ENCODE results near the gene SYNGR3. TPM values are rescaled to one million over a fixed set of nuclear protein-coding genes. Genes with fewer than 3 reads are reported as not detected.
"Not testable (repeated sequence)": the region's sequence is repeated elsewhere in the genome, so short reads cannot be mapped to it uniquely, and the experiment has no call there.

SYNGR3 gene
- total RNA-seq, 1 experiment from 2014 or later: 6.6 TPM

DNA sequence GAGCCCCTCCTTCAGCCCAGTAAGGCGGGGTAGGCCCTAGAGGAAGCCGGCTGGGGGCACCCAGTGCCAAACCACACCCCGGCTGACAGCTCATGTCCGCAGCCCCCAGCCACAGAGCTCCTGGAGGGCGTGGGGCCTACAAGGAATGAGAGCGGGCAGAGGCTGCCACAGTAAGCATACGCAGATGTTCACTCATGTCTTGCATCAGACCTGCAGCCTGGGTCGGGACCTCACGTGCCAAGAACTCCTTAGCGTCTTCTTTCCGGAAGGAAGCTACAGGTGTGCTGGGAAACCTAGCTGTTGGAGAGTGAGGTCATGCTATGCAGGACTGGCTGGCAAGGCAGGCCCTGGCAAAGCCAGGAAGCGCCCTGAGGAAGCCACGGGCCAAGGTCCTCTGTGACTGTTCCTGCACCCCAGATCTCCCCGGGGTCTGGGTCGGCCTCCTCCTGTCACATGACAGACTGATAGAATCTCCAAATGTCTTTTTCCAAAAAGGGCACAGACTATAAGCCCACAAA, 18.3 kb downstream of the SYNGR3 start:
- DNase-seq (ENCODE audit: low read depth): peak; percentile 90

DNA sequence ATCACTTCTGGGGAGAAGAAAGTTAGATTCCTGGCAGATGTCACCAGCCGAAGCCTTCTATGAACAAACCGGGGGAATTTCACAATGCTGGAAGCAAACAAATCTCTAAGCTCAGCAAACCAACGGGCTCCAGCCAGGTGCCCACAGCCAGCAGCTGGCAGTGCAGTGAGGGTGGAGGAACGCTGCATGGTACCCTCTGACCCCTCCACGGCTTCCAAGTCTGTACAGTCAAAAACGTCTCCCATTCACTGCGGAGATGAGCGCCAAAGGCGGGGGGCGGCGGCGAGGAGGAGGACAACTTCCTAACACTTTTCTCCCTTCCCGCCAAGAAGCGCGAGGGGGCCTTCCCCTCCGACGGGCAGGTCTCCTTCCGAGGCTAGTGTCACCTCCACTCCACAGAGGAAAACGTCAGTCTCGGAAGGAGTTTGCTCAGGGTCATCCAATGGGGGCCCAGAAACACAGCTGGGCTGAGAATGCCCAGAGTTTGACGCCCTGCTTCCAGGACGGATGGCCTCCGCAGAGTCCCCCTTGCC, 18.9 kb downstream of the SYNGR3 start:
- peak; percentile 18 for DNase-seq (ENCODE audit: low read depth)

- DNase-seq (ENCODE audit: low read depth): no peak
Observed at GRCh38 chr16:2009164-2009711, 19.5 kb downstream of the SYNGR3 start.

GRCh38 chr16:2009791-2010510, 20.2 kb downstream of the SYNGR3 start, which contains the start of gene ZNF598:
TSS of gene ZNF598 (minus strand) at chr16:2009821.
- peak; percentile 89 for DNase-seq (ENCODE audit: low read depth)

GRCh38 chr16:2011726-2012125, 22.0 kb downstream of the SYNGR3 start:
- not testable (repeated sequence) for DNase-seq (ENCODE audit: low read depth)

DNA sequence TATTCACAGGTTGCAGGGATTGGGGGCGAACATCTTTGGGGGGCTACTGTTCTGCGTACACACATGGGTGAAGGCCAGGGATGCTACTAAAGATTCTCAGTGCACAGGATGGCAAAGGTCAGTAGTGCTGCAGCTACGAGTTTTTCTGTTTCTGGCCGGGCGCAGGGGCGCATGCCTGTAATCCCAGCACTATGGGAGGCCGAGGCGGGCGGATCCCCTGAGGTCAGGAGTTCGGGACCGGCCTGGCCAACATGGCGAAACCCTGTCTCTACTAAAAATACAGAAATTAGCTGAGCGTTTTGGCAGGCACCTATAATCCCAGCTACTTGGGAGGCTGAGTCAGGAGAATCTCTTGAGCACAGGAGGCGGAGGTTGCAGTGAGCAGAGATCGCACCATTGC, 23.8 kb downstream of the SYNGR3 start:
- DNase-seq (ENCODE audit: low read depth): no peak

DNA sequence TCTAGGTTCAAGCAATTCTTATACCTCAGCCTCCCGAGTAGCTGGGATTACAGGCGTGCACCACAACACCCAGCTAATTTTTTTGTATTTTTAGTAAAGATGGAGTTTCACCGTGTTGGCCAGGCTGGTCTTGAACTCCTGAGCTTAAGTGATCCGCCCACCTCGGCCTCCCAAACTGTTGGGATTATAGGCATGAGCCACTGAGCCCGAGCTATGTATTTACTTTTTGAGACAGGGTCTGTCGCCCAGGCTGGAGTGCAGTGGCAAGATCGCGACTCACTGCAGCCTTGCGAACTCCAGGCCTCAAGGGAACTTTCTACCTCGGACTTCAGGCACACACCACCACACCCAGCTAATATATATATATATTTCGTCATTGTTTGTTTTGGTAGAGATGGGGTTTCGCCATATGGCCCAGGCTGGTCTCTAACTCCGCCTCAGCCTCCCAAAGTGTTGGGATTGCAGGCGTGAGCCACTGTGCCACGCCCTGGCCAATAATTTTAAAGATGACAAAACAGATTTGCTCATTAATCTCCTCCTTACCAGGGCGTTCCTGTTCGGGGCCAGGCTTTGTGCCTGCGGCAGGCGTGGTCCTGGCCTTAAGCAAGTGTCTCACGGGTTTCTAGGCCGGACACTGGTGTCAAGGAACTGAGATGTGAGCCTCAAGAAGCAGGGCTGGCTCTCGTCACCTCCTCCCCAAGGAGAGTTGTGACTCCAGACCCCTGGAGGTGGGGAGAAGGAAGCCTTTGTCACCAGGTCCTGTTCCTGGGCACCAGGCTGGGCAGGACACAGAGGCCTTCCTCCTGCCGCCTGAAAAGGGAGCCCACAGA, 25.6 kb downstream of the SYNGR3 start:
- no peak for DNase-seq (ENCODE audit: low read depth)

- DNase-seq (ENCODE audit: low read depth): no peak
Observed at GRCh38 chr16:2015947-2016208, 26.1 kb downstream of the SYNGR3 start.

DNA sequence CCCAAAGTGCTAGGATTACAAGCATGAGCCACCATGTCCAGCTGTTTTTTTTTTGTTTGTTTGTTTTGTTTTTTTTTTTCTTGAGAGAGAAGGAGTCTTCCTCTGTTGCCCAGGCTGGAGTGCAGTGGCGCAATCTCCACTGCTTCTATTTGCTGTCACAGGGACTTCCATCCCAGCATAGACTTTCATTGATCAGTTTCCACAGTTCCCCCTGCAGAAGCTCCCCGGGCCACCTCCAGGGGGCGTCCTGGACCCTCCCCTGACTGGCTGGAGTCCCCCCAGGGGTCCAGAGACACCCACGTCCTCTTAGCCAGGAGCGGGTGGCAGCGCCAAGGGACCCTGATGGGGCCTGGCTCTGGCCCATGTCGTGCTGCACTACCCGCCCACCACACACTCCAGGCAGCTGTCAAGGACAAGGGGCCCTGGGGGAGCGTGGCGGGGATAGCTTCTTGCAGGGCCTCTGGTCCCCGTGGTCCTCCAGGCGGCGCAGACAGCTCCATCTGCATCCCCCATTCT, 26.7 kb downstream of the SYNGR3 start:
- DNase-seq (ENCODE audit: low read depth): no peak

DNA sequence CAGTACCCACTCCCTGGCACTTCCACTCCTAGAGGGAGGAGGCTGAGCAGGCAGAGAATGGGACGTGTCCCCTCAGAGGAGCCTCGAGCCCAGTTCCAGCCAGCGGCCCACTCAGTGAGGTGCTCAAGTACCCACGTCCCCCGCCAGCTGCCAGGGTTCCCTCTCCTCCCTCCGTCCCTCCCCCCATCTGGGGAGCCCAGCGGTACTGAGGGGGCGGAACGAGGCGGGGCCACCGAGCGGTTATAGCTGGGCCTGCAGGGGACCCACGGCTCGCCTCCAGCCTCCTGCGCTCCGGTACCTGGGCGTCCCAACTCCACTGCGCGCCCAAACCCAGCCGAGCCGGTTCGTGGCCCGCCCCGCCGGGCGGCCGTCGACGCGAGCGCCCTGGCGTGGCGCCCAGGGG, 29.7 kb downstream of the SYNGR3 start, which contains the start of gene NPW:
TSS of gene NPW (plus strand) at position 268 of the 403 bp plus-strand sequence.
- DNase-seq (ENCODE audit: low read depth): no peak

GRCh38 chr16:2019921-2020831, 30.4 kb downstream of the SYNGR3 start:
- DNase-seq (ENCODE audit: low read depth): no peak

- peak; percentile 73 for DNase-seq (ENCODE audit: low read depth)
Observed at GRCh38 chr16:2022723-2023091, 32.9 kb downstream of the SYNGR3 start.

DNA sequence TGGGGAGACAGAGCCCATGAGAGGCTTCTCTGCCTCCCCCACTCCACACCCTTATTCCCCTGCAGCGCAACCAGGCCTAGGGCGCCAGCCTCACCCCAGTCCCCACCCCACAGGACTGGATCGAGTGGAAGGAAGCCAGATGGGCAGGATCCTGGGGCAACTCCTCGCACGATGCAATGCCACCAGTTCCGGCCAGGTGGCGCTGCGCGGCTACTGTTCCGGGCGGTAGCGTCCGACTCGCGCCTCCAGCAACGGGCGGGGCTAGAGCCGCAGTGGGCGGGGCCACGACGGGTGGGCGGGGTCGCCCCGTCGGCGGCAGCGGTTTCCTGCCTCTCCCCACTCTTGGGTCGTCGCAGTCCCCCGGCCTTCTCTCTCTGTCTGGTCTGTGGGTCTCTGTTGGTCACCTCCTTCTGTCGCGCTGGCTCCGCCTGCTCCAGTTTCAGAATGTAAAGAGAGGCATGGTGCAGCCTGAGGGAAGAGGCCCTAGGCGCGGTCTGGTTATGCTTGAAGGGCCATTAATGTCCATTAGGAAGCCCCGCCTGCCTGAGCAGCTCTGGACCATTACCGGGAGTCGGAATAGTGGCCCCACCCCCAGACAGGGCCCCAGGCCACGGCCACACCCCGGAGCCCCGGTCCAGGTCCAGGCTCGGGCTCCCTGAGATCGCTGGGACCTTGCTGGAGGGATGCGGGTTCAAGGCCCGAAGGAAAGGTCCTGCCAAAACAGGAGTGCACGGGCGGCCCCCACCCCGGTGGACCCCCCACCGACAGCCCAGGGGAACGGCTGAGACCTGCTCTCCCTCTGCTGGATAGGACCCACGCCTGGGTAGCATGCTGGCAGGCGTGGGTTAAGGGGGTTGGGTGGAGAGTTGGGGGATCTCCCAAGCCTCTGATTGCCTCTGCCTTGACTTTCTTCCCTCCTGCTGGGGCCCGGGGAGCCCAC, 33.6 kb downstream of the SYNGR3 start:
- peak; percentile 73 for DNase-seq (ENCODE audit: low read depth)

- no peak for DNase-seq (ENCODE audit: low read depth)
Observed at GRCh38 chr16:2024032-2024420, 34.3 kb downstream of the SYNGR3 start.

GRCh38 chr16:2025251-2025650, 35.5 kb downstream of the SYNGR3 start:
- no peak for DNase-seq (ENCODE audit: low read depth)

GRCh38 chr16:2025878-2026460, 36.2 kb downstream of the SYNGR3 start:
- no peak for DNase-seq (ENCODE audit: low read depth)

- no peak for DNase-seq (ENCODE audit: low read depth)
Observed at GRCh38 chr16:2026461-2027023, 36.8 kb downstream of the SYNGR3 start, which contains the start of gene NHERF2. TSS of gene NHERF2 (plus strand) at chr16:2026902. CDS start at chr16:2027006, 104 bp downstream.

DNA sequence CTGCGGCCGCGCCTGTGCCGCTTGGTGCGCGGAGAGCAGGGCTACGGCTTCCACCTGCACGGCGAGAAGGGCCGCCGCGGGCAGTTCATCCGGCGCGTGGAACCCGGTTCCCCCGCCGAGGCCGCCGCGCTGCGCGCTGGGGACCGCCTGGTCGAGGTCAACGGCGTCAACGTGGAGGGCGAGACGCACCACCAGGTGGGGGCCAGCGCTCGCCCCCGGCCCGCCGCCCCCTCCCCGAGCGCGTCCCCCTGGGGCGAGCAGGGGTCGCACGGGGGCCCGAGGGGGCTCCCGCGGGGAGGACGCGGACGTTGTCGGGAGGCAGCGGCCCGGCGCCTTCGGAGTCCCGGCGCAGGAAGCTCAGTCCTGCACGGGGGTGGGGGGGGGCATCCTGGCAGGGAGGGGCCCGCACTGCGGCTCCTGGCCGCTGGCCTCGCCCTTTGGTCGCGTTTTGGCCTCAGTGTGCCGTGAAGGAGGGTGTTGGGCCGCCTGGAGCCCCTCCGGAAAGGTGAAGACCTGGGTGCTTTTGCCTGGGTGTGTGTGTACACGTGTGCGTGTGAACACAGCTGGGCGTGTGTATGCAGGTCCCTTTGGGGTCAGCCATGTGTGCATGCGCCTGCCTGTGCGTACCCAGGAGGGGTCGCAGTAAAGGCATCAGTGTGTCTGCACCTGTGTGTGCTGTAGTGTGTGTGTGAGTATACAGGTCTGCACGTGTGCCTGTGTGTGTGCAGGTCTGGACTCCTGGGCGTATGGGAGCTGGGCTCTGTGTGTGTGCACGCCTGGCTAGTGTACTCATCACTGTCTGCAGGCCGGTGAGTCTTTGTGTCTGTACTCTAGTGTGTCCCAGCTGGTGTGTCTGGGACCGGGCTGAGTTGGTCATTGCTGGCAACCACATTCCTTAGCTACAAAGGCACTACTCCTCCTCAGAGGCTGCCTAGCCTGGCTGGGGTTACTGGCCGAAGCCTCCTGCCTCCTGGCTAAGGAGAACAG, 37.5 kb downstream of the SYNGR3 start:
- DNase-seq (ENCODE audit: low read depth): peak; percentile 46
